HFFc6 (cell line): ENCODE measurements around the gene TRIM5. TPM values are rescaled to one million over a fixed set of nuclear protein-coding genes. Genes with fewer than 3 reads are reported as not detected.

Experiments
- DNase-seq: peaks from one replicate; pipeline ENCODE4 v3.0.0-alpha.2; 2018
- H3K27ac Mint-ChIP-seq: 2 replicates; pipeline ENCODE4 v1.8.0; 2020; ENCODE audit warnings: mild to moderate bottlenecking, mixed read lengths
- H3K27me3 Mint-ChIP-seq: 2 replicates; pipeline ENCODE4 v1.8.0; 2021; ENCODE audit warnings: mild to moderate bottlenecking, moderate library complexity, mixed read lengths; ENCODE audit not compliant: insufficient read depth
- H3K36me3 Mint-ChIP-seq: 2 replicates; pipeline ENCODE4 v1.8.0; 2021; ENCODE audit warnings: low read depth, mixed read lengths
- H3K4me1 Mint-ChIP-seq: 2 replicates; pipeline ENCODE4 v1.8.0; 2020; ENCODE audit warnings: low read depth, mixed read lengths
- H3K4me3 Mint-ChIP-seq: 2 replicates; pipeline ENCODE4 v1.8.0; 2020; ENCODE audit warnings: mild to moderate bottlenecking, moderate library complexity, mixed read lengths
- H3K9me3 Mint-ChIP-seq: 2 replicates; pipeline ENCODE4 v1.8.0; 2020; ENCODE audit warnings: mild to moderate bottlenecking, mixed read lengths
- total RNA-seq, 6 experiments: library from RNA; stranded (reverse); fragmentation: NEBNext Ultra II Directional; extraction: Animal tissue kit (Norgen Biotek cat#: 25700); gene quantifications; 2 replicates in 1 of 6; 3 replicates in 5 of 6; pipeline ENCODE4 v1.2.3, GENCODE V29; 2021
- TF ChIP-seq, protein P1 (sequence below): fragments of 200-600 bp; sonication (generic); IDR thresholded peaks from 2 replicates; pipeline ENCODE4 v1.5.0; 2021; ENCODE audit warnings: antibody characterized with exemption, mild to moderate bottlenecking

Gene TRIM5
- total RNA-seq, 6 experiments from 2014 or later, result 35.7 to 49.4 (median 43.5) TPM

DNA sequence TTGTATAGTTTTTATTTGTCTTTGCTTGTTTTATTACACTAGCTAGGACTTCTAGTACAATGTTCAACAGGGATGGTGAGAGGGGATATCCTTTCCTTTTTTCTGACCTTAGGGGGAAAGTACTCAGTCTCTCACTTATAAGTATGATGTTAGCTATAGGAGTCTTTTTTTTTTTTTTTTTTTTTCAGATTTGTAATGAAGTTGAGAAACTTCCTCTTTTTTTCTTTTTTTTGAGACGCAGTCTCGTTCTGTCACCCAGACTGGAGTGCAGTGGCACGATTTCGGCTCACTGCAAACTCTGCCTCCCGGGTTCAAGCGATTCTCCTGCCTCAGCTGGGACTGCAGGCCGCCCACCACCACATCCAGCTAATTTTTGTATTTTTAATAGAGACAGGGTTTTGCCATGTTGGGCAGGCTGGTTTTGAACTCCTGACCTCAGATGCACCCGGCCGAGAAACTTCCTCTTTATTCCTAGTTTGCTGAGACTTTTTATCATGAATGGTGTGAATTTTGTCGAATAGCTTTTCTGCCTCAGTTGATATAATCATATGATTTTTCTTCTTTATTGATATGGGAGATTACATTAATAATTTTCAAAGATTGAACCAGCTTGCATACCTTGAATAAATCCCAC lies 15.7 kb upstream of the TRIM5 start:
- H3K9me3 Mint-ChIP-seq, result no peaks in the 10 kb centered on the region
- H3K27me3 Mint-ChIP-seq, result no peaks in the 10 kb centered on the region
- H3K36me3 Mint-ChIP-seq, result peaks cover 61% of the 10 kb centered on the region
- no peak for DNase-seq
- H3K4me1 Mint-ChIP-seq, result peaks cover 21% of the 10 kb centered on the region; the same call in 1 of the 2 replicates
- no peak overlapping the region for H3K4me3 Mint-ChIP-seq
- no peak overlapping the region for H3K27ac Mint-ChIP-seq
- TF ChIP-seq, protein P1, sequence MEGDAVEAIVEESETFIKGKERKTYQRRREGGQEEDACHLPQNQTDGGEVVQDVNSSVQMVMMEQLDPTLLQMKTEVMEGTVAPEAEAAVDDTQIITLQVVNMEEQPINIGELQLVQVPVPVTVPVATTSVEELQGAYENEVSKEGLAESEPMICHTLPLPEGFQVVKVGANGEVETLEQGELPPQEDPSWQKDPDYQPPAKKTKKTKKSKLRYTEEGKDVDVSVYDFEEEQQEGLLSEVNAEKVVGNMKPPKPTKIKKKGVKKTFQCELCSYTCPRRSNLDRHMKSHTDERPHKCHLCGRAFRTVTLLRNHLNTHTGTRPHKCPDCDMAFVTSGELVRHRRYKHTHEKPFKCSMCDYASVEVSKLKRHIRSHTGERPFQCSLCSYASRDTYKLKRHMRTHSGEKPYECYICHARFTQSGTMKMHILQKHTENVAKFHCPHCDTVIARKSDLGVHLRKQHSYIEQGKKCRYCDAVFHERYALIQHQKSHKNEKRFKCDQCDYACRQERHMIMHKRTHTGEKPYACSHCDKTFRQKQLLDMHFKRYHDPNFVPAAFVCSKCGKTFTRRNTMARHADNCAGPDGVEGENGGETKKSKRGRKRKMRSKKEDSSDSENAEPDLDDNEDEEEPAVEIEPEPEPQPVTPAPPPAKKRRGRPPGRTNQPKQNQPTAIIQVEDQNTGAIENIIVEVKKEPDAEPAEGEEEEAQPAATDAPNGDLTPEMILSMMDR, result no peak

GRCh38 chr11:5698281-5698680 lies 13.4 kb upstream of the TRIM5 start:
- Mint-ChIP-seq H3K4me3 (no peak overlapping the region), H3K9me3 (no peaks in the 10 kb centered on the region), H3K27me3 (no peaks in the 10 kb centered on the region), H3K4me1 (peaks cover 26% of the 10 kb centered on the region; the same call in 1 of the 2 replicates), H3K36me3 (peaks cover 62% of the 10 kb centered on the region), H3K27ac (no peak overlapping the region)
- DNase-seq, result no peak
- TF ChIP-seq, protein P1, result no peak

DNA sequence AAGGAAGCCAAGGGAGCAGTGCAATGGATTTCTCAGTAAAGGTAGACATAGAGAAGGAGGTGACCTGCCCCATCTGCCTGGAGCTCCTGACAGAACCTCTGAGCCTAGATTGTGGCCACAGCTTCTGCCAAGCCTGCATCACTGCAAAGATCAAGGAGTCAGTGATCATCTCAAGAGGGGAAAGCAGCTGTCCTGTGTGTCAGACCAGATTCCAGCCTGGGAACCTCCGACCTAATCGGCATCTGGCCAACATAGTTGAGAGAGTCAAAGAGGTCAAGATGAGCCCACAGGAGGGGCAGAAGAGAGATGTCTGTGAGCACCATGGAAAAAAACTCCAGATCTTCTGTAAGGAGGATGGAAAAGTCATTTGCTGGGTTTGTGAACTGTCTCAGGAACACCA lies 11.3 kb upstream of the TRIM5 start:
- H3K36me3 Mint-ChIP-seq, result peaks cover 63% of the 10 kb centered on the region
- H3K9me3 Mint-ChIP-seq, result no peaks in the 10 kb centered on the region
- TF ChIP-seq, protein P1, result no peak
- no peaks in the 10 kb centered on the region for H3K27me3 Mint-ChIP-seq
- no peak for DNase-seq
- H3K4me3 Mint-ChIP-seq, result no peak overlapping the region
- 0 out of 2 replicates have a peak overlapping the region, but pooled peaks have one; percentile 7 for H3K27ac Mint-ChIP-seq
- peaks cover 39% of the 10 kb centered on the region for H3K4me1 Mint-ChIP-seq

DNA sequence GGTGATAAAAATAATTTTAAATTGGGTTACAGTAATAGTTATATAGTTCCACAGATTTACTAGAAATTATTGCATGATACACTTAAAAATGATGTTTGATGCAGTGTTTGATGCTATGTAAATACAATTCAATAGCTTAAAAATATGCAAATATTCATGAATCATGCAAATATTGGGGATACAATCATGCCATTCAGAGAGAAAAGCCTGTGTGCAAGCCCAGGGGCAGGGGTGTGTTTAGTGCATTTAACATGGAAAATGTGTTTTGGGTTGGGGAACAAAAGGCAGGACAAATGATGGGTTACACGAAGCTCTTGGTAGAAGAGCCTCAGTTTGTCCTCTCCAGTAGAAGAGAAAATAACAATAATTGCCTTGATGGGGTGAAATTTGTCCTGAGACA lies 10.7 kb upstream of the TRIM5 start:
- Mint-ChIP-seq H3K4me3 (no peak overlapping the region), H3K9me3 (no peaks in the 10 kb centered on the region), H3K4me1 (peaks cover 46% of the 10 kb centered on the region), H3K27me3 (no peaks in the 10 kb centered on the region), H3K36me3 (peaks cover 66% of the 10 kb centered on the region), H3K27ac (no peak overlapping the region)
- TF ChIP-seq, protein P1, result no peak
- DNase-seq, result no peak

DNA sequence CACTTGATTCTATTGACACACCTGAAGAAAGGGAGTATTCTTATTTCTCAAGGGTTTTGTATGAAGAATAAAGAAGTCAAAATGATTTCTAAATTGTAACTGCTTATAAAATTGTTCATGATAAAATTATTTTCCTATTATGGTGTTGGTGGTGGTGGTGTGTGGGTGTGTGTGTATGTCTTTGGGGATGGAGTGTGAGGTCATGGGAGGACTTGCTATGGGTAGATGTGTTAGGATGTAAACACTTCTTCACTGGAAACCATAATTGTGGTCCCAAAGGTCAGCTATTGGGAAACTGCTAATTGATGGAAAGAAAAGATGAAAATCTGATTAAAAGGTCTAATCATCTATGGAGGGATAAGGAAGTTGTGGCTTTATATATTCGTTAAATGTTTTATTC lies 9.8 kb upstream of the TRIM5 start:
- TF ChIP-seq, protein P1, result no peak
- peaks cover 55% of the 10 kb centered on the region for H3K4me1 Mint-ChIP-seq
- H3K27me3 Mint-ChIP-seq, result no peaks in the 10 kb centered on the region
- no peaks in the 10 kb centered on the region for H3K9me3 Mint-ChIP-seq
- no peak for DNase-seq
- no peak overlapping the region for H3K27ac Mint-ChIP-seq
- H3K4me3 Mint-ChIP-seq, result no peak overlapping the region
- H3K36me3 Mint-ChIP-seq, result peaks cover 62% of the 10 kb centered on the region
